Head of caudate nucleus (tissue), 42 donors: ENCODE measurements around the gene SLC15A3.

Experiments
- DNase-seq, 42 donors: peaks; one replicate each; pipeline versions ENCODE4 v3.0.0 to v3.0.0-alpha.2; 2020 to 2021; ENCODE audit warnings: mixed read lengths in 7 of 42
- intact Hi-C: fragments of 100-400 bp; cut with DNase I; formaldehyde crosslinking; loops from one replicate; pipeline ENCODE4 v1.15.0; 2022

SLC15A3 gene

GRCh38 chr11:60935676-60936442, 16.1 kb downstream of the SLC15A3 start:
- DNase-seq: peak in 1 of 42 donors; percentile 6
- intact Hi-C loops: no loop called here

- intact Hi-C loops: no loop called here
Measured at GRCh38 chr11:60934790-60935605, 17.0 kb downstream of the SLC15A3 start.

GRCh38 chr11:60934124-60934789, 17.7 kb downstream of the SLC15A3 start:
- intact Hi-C loops: no loop called here
- no peak for DNase-seq

More at GRCh38 chr11:60934790-60935605, 17.0 kb downstream of the SLC15A3 start:
- no peak for DNase-seq

- intact Hi-C loops: no loop called here
- no peak for DNase-seq
Measured at GRCh38 chr11:60933416-60934123, 18.4 kb downstream of the SLC15A3 start.

GRCh38 chr11:60932605-60933356, 19.2 kb downstream of the SLC15A3 start:
- intact Hi-C loops: no loop called here
- peak in 1 of 42 donors; percentile 4 for DNase-seq

- no peak for DNase-seq
- intact Hi-C loops: no loop called here
Measured at GRCh38 chr11:60931917-60932316, 20.1 kb downstream of the SLC15A3 start.

- no peak for DNase-seq
- intact Hi-C loops: no loop called here
Measured at GRCh38 chr11:60930394-60930793, 21.6 kb downstream of the SLC15A3 start.

- no peak for DNase-seq
- intact Hi-C loops: no loop called here
Measured at GRCh38 chr11:60929764-60930163, 22.2 kb downstream of the SLC15A3 start.

GRCh38 chr11:60928563-60929001, 23.4 kb downstream of the SLC15A3 start:
- peak in 8 of 42 donors; percentile 32 to 65 (median 44) for DNase-seq
- intact Hi-C loops: no loop called here

- intact Hi-C loops: no loop called here
- DNase-seq: no peak
Measured at GRCh38 chr11:60927600-60927999, 24.4 kb downstream of the SLC15A3 start.

GRCh38 chr11:60927061-60927592, 24.8 kb downstream of the SLC15A3 start:
- DNase-seq: no peak
- intact Hi-C loops: no loop called here

GRCh38 chr11:60926500-60926899, 25.5 kb downstream of the SLC15A3 start:
- DNase-seq: peak in 21 of 42 donors; percentile 33 to 73 (median 50)
- intact Hi-C loops: no loop called here

GRCh38 chr11:60925868-60926267, 26.1 kb downstream of the SLC15A3 start:
- no peak for DNase-seq
- intact Hi-C loops: no loop called here

- DNase-seq: peak in 6 of 42 donors; percentile 19 to 50 (median 41)
- intact Hi-C loops: no loop called here
Measured at GRCh38 chr11:60924906-60925853, 26.8 kb downstream of the SLC15A3 start.

- intact Hi-C loops: no loop called here
Measured at GRCh38 chr11:60924110-60924905, 27.7 kb downstream of the SLC15A3 start, which contains the start of gene TMEM132A. Gene TMEM132A, plus strand, starts transcription at chr11:60924460. Its CDS starts 174 bp downstream, at chr11:60924634.

GRCh38 chr11:60923800-60924109, 28.2 kb downstream of the SLC15A3 start:
- intact Hi-C loops: no loop called here
- no peak for DNase-seq

More at GRCh38 chr11:60924110-60924905, 27.7 kb downstream of the SLC15A3 start, which contains the start of gene TMEM132A:
- peak; percentile 80 to 97 (median 91) for DNase-seq
